GM19452 (cell line): ENCODE data around the gene MBLAC1.

Experiments used
- ATAC-seq: cut with Tn5 transposase; IDR thresholded peaks from one replicate; pipeline ENCODE4 v1.9.1; 2021; ENCODE audit not compliant: unreplicated experiment

MBLAC1 gene, protein sequence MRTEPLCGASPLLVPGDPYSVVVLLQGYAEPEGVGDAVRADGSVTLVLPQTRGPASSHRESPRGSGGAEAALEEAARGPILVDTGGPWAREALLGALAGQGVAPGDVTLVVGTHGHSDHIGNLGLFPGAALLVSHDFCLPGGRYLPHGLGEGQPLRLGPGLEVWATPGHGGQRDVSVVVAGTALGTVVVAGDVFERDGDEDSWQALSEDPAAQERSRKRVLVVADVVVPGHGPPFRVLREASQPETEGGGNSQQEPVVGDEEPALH

DNA sequence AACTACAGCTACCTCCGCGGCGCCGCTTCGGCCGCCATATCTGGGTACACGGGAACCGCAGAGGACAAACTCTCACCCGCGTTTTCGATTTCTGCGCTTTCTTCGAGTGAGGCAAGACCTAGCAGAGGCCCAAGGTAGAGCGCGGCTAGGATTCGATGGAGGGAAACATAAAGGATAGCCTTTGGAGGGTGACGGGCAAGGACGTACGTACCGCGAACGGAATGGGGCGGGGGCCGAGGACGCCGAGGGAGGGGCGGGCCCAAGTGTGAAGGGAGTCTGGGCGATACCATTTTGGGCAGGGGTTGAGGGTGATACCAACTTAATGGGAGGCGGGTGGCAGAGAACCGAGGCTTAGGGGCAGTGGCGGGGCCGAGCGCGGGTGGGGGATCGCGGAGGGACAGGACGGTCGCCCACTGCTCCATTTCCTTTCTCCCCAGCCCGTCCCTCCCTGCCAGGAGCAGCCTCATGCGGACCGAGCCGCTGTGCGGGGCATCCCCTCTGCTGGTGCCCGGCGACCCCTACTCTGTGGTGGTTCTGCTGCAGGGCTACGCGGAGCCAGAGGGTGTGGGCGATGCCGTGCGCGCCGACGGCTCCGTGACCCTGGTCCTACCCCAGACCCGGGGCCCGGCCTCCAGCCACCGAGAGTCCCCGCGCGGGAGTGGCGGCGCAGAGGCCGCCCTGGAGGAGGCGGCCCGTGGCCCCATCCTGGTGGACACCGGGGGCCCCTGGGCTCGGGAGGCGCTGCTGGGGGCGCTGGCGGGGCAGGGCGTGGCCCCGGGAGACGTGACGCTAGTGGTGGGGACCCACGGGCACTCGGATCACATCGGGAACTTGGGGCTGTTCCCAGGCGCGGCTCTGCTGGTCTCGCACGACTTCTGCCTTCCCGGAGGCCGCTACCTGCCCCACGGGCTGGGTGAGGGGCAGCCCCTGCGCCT, at the start of gene MBLAC1:
Gene MBLAC1 (plus strand): TSS at position 37 of the 935 bp plus-strand sequence. CDS start 429 bp downstream, at position 466.
- peak; percentile 50 for ATAC-seq

DNA sequence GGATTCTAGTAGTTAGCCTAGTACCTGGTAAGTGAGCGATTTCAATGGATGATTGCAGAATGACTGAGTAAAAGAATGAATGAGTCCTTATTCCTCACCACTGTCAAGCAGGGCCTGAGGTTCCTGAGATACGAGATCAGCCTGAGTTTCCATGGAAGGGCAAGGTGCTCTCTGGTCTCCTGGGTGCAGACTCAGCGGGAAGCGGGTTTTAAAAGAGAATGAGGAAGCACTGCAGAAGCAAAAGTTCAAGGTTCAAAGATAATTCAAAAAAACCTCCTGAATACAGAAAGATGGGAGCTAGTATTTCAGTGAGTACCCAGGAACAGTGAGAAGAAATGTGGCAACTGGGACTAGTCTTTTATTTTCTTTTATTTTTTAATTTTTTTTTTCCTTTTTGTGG, 49.6 kb upstream of the MBLAC1 start:
- ATAC-seq, result no peak

DNA sequence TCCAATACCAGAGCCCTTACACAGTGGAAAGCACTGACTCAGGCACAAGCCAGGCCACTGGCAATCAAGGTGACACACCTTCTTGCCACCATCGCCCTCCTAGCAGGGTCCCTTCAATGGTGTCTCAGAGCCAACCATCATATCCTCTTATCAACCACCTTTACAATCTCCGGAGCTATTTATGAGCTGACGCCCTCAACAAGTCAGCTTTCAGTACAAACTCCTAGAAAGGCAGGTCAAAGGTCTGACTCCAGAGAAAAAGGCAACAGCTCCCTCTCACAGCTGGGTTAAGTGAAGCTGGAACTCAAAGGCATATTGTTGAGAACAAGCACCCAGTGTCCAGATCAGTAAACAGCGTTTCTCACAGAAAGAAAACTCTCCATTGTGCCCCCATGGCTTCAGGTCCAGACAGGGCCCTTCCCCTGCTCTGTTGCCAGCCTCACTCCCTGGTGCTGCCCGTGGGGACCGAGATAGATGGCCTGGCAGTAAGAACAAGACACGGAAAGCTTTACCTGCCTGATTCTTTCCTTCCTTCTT, 47.7 kb upstream of the MBLAC1 start:
- no peak for ATAC-seq

DNA sequence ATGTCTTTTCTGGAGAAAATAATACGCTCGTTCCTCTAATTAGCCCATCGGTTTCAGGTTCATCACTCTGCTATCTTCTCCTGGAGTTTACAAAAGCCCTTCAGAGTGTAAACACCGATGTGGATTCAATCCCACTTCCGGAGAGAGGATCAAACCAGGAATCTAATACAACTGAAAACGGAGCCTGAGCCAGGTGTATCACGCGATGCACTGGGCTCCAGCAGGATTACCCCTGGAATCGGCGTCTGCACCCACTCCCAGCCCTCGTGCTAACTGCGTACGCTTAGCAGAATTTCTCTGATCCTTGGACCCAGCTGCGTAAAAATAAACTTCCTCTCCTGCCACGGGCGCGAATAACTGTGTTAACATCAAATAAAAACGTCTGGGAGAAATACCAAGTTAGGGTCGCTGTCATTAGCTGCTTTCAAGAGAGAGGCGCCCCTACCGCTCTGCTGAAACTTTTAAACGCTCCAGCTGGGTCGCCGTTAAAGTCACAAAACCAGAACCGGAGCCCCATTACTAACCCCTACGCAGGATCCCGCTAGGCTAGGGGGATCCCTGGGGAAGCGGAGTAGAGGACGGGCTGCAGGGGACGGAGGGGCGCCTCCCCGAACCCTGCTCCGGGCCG, 45.7 kb upstream of the MBLAC1 start:
- ATAC-seq, result no peak

DNA sequence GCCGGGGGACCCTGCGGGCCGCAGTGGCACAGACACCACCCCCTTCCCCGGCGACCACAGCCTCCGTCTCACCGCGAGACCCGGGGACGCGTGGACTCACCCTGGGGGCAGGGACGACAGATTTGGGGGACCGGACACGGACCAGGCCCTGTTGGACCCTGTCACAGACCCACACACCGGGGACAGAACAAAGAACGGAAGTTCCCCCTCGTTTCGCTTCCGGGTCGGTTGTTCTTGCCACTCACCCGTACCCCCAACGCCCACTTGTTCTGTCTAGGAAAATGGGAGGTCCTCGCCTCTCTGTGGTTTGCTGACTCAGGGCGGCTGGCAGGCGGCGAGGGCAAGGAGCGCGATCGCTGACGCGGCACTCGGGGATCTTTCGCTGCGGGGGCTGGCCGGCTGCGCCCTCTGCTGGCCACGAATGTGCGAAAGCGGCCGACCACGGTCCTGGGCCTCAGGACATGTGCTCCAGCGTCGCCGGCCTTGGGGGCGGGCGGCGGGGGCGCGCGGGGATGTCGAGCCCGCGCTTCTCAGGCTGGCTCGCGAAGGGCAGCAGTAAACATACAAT, 45.1 kb upstream of the MBLAC1 start, which contains the start of gene ZNF3:
Gene ZNF3 (minus strand): TSS at position 189 of the 568 bp plus-strand sequence. CDS start 4,366 bp downstream, outside the sequence.
- peak; percentile 85 for ATAC-seq

DNA sequence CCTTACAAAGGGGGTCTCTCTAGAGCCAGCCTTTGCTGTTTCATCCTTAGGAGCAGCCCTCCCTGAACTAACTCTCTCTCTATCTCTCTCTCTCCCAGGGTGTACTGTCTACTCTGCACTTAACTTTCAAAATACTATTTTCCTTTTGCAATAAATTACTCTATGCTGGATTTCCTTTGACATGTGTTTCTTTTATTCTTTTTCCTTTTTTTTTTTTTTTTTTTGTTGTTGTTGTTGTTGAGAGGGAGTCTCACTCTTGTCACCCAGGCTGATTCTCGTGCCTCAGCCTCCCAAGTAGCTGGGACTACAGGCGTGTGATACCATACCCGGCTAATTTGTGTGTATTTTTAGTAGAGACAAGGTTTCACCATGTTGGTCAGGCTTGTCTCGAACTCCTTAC, 43.8 kb upstream of the MBLAC1 start:
- no peak for ATAC-seq

DNA sequence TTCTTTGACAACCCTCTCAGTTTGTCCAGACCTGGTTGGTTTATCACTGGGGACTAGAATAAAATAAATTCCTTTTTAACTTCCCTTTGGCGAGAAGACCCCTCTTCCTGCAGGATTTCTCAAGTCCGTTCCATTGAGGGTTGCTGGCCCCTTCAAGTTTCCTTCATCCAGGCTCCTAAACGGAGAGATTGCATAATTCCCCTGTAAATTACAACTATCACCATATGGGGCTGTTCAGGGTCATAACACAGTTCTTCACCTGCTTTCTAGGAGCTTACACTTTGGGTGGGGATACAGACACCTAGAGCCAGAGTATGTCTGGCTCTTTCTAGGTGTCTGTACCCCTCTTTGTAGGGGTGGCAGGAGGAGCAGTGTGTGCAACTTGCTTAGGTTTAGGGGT, 41.3 kb upstream of the MBLAC1 start:
- ATAC-seq, result no peak

DNA sequence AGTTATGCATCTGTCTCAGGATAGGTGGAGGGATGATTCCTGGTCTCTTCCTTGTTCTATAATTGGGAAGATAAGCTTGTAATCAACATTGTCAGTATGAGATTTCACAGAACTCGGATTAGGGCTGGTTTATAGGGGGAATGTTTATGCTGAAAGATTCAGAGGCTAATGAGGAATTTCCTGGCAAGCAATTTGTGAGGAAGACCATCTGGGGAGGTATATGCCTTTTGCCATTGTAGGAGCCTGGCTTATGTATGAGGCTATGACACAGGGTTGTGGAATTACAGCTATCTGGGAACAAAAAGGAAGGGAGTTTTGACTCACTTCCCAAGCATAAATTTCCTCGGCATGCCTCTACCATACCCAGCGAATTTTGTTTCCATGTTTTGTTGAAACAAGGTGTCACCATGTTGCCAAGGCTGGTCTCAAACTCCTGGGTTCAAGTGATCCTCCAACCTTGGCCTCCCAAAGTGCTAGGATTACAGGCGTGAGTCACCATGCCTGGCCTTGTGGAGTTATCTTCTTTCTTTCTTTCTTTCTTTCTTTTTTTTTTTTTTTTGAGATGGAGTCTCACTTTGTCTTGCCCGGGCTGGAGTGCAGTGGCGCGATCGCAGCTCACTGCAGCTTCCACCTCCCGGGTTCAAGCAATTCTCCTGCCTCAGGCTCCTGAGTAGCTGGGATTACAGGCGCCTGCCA, 39.6 kb upstream of the MBLAC1 start:
- ATAC-seq, result no peak

DNA sequence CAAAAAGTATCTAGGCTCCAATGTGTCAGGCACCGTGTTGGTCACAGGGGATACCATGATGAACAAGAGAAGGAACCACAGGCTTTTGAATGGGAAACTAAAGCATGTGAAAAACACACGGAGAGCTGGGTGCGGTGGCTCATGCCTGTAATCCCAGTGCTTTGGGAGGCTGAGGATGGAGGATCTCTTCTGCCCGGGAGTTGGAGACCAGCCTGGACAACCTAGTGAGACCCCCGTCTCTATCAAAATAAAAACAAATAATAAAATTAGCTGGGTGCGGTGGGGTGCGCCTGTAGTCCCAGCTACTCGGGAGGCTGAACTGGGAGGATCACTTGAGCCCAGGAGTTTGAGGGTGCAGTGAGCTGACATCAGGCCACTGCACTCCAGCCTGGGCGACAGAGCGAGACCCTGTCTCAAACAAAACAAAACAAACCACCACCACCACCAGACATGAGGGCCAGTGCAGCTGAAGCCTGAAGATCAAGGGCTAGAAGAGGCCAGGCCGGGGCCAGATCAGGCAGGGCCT, 38.6 kb upstream of the MBLAC1 start:
- ATAC-seq, result no peak

DNA sequence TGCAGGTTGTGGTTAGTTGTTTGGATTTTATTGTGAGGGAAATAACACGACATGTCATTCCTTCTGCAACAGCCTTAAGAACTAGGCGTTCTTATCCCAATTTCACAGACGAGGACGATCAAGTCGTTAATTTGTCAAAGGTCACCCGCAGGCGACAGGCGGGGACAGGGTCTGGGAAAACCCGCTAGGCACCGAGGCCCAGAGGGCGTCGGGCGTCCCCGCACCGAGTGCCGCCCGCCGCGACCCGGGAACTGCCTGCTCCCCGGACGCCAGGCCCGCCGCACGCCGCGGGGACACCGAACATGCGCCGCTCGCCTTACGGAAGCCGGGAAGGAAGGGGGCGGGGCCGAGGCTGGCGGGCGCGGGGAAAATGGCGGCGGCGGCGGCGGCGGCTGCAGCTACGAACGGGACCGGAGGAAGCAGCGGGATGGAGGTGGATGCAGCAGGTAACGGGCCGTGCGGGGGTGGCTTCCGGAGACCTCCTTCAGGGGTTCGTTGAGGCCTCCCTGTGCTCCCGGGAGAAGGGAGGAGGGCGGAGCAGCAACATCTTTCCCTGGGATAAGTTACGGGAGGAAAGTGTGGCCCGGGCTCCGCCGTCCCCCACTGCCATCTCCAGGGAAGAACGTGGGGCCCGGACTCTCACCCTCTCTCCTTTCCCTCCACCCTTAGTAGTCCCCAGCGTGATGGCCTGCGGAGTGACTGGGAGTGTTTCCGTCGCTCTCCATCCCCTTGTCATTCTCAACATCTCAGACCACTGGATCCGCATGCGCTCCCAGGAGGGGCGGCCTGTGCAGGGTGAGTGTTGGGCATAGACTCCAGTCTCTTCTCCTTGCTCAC, 37.9 kb upstream of the MBLAC1 start, which contains the start of gene COPS6:
Gene COPS6 (plus strand): TSS at position 349 of the 837 bp plus-strand sequence. CDS start 22 bp downstream, at position 371.
- ATAC-seq, result no peak

DNA sequence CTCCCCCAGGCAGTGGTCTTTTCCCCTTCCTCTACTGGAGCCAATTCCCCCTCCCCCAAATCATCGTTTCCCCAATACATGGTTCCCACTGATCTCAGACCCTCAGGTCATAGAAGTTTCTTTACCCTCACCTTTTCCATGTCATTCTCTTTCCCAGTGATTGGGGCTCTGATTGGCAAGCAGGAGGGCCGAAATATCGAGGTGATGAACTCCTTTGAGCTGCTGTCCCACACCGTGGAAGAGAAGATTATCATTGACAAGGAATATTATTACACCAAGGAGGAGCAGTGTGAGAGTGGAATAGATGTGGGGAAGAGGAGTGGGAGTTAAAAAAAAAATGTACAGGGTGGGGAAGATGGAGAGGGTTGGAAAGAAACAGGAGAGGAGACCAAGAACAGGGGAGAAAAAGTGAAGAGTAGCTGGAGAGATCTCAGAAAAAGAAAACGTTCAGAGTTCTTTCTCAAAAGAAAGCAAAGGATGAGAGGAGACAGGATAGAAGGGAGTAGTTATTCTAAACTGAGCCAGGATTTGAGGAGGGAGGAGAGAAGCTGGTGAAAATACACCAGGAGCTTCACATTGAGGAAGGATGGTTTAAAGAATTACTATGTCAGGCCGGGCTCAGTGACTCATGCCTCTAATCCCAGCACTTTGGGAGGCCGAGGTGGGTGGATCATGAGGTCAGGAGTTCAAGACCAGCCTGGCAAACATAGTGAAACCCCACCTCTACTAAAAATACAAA, 37.1 kb upstream of the MBLAC1 start:
- ATAC-seq, result no peak

DNA sequence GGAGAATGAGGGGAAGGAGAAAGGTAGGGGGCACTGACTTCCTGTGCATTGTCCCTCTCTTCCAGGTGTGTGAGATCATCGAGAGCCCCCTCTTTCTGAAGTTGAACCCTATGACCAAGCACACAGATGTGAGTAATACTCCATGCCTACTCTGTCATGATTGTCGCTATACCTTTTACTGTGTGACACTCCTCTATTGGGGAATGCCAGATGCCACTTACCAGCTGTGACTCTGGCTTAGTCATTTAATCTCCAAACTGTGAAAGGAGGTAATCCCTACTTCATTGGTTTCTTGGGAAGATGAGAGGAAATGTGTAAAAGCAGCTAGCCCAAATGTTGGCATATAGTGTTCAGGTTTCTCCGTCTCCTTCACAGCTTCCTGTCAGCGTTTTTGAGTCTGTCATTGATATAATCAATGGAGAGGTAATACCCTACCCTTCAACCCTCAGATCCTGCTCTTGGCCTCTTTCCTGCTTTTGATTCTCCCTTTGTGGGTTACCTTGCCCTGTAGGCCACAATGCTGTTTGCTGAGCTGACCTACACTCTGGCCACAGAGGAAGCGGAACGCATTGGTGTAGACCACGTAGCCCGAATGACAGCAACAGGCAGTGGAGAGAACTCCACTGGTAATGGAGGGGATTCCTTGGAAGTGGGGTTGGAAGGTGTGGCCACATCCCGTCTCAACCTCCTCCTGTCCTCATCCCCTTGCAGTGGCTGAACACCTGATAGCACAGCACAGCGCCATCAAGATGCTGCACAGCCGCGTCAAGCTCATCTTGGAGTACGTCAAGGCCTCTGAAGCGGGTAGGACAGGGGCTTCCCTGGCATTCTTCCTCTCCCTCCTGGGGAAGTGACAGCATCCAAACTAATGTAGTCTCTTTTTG, 36.0 kb upstream of the MBLAC1 start:
- ATAC-seq, result no peak

DNA sequence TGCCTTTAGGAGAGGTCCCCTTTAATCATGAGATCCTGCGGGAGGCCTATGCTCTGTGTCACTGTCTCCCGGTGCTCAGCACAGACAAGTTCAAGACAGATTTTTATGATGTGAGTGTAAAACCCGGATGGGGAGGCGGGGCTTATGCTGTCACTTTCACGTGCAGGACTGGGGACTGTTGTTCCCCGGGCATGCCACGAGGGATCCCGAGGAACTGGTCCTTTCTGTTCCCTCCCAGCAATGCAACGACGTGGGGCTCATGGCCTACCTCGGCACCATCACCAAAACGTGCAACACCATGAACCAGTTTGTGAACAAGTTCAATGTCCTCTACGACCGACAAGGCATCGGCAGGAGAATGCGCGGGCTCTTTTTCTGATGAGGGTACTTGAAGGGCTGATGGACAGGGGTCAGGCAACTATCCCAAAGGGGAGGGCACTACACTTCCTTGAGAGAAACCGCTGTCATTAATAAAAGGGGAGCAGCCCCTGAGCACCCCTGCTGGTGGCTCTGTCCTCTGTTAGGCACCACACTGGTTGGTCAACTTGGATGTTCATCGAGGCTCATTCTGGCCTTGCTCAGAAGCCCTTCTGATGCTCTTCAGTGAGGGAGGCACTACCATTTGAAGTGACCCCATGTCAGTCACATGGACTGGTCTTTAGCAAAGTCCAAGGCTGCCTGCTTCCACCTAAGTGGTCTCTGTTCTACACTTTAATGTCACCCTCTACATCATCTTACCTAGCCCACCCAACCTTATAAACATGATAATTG, 35.2 kb upstream of the MBLAC1 start:
- no peak for ATAC-seq

DNA sequence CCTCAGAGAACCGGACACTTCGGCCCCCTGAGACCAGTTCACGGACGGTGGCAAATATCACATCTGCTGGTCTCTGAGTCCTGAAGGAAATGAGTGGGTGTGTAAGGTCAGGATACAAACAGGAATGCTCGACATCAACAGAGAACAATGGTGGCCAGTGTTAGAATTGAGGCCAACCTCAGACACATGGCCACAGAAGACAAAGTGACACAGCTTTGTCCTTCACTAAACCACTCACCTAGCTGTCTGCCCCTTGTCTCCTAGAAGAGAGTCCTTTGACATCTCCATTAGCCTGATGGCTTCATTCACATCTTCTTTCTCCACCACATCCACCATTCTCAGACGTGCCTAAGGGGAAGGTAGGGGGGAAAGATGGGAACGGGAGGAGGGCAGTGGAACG, 33.7 kb upstream of the MBLAC1 start:
- ATAC-seq, result no peak

DNA sequence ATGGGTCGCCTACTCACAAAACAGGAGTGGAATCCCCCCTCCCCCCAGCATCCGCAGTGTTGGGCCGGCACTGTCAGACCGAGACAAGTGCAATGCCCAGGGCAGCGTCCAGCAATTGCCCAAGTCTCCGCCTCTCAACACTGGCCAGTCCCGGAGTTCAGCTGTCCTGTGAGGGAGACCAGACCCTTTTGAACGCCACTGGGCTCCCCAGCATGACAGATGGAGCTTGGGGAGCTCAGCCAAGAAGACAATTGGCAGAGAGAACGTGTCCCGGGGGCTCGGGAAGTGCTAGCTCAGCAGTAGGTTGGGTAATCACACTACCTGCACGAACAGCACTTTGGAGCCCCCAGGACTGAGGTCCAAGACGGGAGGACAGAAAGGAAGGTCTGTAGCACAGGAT, 33.3 kb upstream of the MBLAC1 start:
- no peak for ATAC-seq

DNA sequence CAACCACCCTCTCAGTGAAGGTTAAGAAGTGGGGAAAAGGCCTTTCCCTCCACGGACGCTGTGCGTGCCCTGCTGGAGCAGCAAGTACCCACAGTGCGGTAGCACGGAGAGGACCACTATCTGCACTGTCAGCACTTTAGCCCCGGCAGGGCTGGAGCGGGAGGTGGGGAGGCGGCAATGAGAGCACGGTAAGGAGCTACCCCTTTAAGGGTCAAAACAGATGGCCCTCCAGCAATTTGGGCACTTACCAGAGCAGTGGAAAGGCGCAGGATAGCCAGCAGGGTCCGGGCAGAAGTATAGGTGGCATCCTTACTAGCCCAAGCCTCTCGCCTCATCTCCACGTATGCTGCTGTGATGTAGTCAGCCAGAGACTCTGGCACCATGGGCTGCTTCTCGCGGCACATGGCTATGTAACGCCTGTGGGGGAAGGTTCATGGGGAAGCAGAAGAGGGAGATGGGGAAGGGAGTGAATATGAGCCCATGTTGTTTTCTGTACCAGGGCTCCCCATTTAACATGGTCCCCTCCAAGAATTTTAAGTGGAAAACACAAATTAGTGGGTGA, 32.8 kb upstream of the MBLAC1 start:
- no peak for ATAC-seq
